Activated CD4-positive, alpha-beta memory T cell treated with anti-CD3 and anti-CD28 coated beads, Interleukin-2, amount 10 ng/mL, durations not matched to agents 7 days and 5 days (primary cell): ENCODE results near the gene PDE1C. TPM values are rescaled to one million over a fixed set of nuclear protein-coding genes. Genes with fewer than 3 reads are reported as not detected.

Experiments
- CTCF ChIA-PET: fragments of 350-600 bp; sonication (Branson Sonifier 250); formaldehyde crosslinking; loops from one replicate; lab custom pipeline; 2021; ENCODE audit warnings: antibody characterized with exemption, inconsistent platforms; lab: Charles Lee
- POLR2A ChIA-PET: fragments of 350-600 bp; sonication (Branson Sonifier 250); formaldehyde crosslinking; loops from one replicate; lab custom pipeline; 2021; ENCODE audit warnings: antibody characterized with exemption; lab: Charles Lee
- DNase-seq: peaks from one replicate; pipeline ENCODE4 v3.0.0-alpha.2; 2020
- H3K27ac Mint-ChIP-seq: one replicate; pipeline ENCODE4 v1.8.0; 2021; ENCODE audit warnings: mild to moderate bottlenecking, mixed read lengths
- H3K27me3 Mint-ChIP-seq: one replicate; pipeline ENCODE4 v1.8.0; 2021; ENCODE audit warnings: mixed read lengths
- H3K36me3 Mint-ChIP-seq: one replicate; pipeline ENCODE4 v1.8.0; 2021; ENCODE audit warnings: low read depth, mixed read lengths
- H3K4me1 Mint-ChIP-seq: one replicate; pipeline ENCODE4 v1.8.0; 2021; ENCODE audit warnings: mixed read lengths
- H3K4me3 Mint-ChIP-seq: one replicate; pipeline ENCODE4 v1.8.0; 2021; ENCODE audit warnings: mild to moderate bottlenecking, mixed read lengths
- H3K9me3 Mint-ChIP-seq: one replicate; pipeline ENCODE4 v1.8.0; 2021; ENCODE audit warnings: mixed read lengths
- total RNA-seq, 2 experiments: library from RNA; stranded (reverse); gene quantifications; one replicate each; pipeline ENCODE4 v1.2.3, GENCODE V29; 2021

PDE1C gene
- total RNA-seq, 2 experiments from 2014 or later: not detected

- no peak overlapping the region for H3K27ac Mint-ChIP-seq
- no peaks in the 10 kb centered on the region for H3K36me3 Mint-ChIP-seq
- peaks cover 3% of the 10 kb centered on the region for H3K9me3 Mint-ChIP-seq
- POLR2A ChIA-PET: no interaction called here
- DNase-seq: no peak
- no peaks in the 10 kb centered on the region for H3K4me1 Mint-ChIP-seq
- no peaks in the 10 kb centered on the region for H3K27me3 Mint-ChIP-seq
- CTCF ChIA-PET: no interaction called here
- no peak overlapping the region for H3K4me3 Mint-ChIP-seq
Measured at GRCh38 chr7:31761646-31762045, 308.6 kb downstream of the PDE1C start.

- Mint-ChIP-seq H3K36me3 (no peaks in the 10 kb centered on the region), H3K4me1 (no peaks in the 10 kb centered on the region), H3K27me3 (no peaks in the 10 kb centered on the region), H3K4me3 (no peak overlapping the region), H3K27ac (no peak overlapping the region), H3K9me3 (peaks cover 3% of the 10 kb centered on the region)
- CTCF ChIA-PET: no interaction called here
- no peak for DNase-seq
- POLR2A ChIA-PET: no interaction called here
Measured at GRCh38 chr7:31758755-31759154, 311.5 kb downstream of the PDE1C start.

GRCh38 chr7:31751726-31752125 lies 318.5 kb downstream of the PDE1C start:
- H3K36me3 Mint-ChIP-seq: no peaks in the 10 kb centered on the region
- H3K27me3 Mint-ChIP-seq: no peaks in the 10 kb centered on the region
- no peaks in the 10 kb centered on the region for H3K9me3 Mint-ChIP-seq
- H3K4me3 Mint-ChIP-seq: no peak overlapping the region
- H3K27ac Mint-ChIP-seq: no peak overlapping the region
- no peaks in the 10 kb centered on the region for H3K4me1 Mint-ChIP-seq
- DNase-seq: no peak
- ChIA-PET CTCF (no interaction called here), POLR2A (no interaction called here)

GRCh38 chr7:31748084-31748483 lies 322.1 kb downstream of the PDE1C start:
- DNase-seq: no peak
- H3K4me3 Mint-ChIP-seq: no peak overlapping the region
- H3K27ac Mint-ChIP-seq: no peak overlapping the region
- H3K9me3 Mint-ChIP-seq: no peaks in the 10 kb centered on the region
- H3K27me3 Mint-ChIP-seq: no peaks in the 10 kb centered on the region
- no peaks in the 10 kb centered on the region for H3K4me1 Mint-ChIP-seq
- CTCF ChIA-PET: no interaction called here
- H3K36me3 Mint-ChIP-seq: no peaks in the 10 kb centered on the region
- POLR2A ChIA-PET: no interaction called here

GRCh38 chr7:31747553-31747952 lies 322.7 kb downstream of the PDE1C start:
- Mint-ChIP-seq H3K4me1 (no peaks in the 10 kb centered on the region), H3K4me3 (no peak overlapping the region), H3K36me3 (no peaks in the 10 kb centered on the region), H3K9me3 (no peaks in the 10 kb centered on the region), H3K27me3 (no peaks in the 10 kb centered on the region), H3K27ac (no peak overlapping the region)
- CTCF ChIA-PET: no interaction called here
- DNase-seq: no peak
- POLR2A ChIA-PET: no interaction called here

GRCh38 chr7:31744294-31744874 lies 325.8 kb downstream of the PDE1C start:
- H3K27me3 Mint-ChIP-seq: no peaks in the 10 kb centered on the region
- no peaks in the 10 kb centered on the region for H3K9me3 Mint-ChIP-seq
- no peak overlapping the region for H3K27ac Mint-ChIP-seq
- H3K36me3 Mint-ChIP-seq: no peaks in the 10 kb centered on the region
- H3K4me1 Mint-ChIP-seq: no peaks in the 10 kb centered on the region
- ChIA-PET CTCF (interaction anchor here (1.2 to 1.7 kb wide), 4 partner anchors 53 to 735 kb away, joined by 3 to 7 read pairs (median 4); no protein-coding TSS in a partner anchor), POLR2A (no interaction called here)
- no peak overlapping the region for H3K4me3 Mint-ChIP-seq
- DNase-seq: peak; percentile 42

- Mint-ChIP-seq H3K27me3 (no peaks in the 10 kb centered on the region), H3K4me1 (no peaks in the 10 kb centered on the region), H3K27ac (no peak overlapping the region), H3K4me3 (no peak overlapping the region), H3K9me3 (no peaks in the 10 kb centered on the region), H3K36me3 (no peaks in the 10 kb centered on the region)
- no peak for DNase-seq
- CTCF ChIA-PET: no interaction called here
- POLR2A ChIA-PET: no interaction called here
Measured at GRCh38 chr7:31741852-31742251, 328.4 kb downstream of the PDE1C start.

- ChIA-PET POLR2A (no interaction called here), CTCF (interaction anchor here (1.0 to 1.1 kb wide), 2 partner anchors 293 to 603 kb away, joined by 3 to 5 read pairs; no protein-coding TSS in a partner anchor)
- Mint-ChIP-seq H3K4me1 (no peaks in the 10 kb centered on the region), H3K36me3 (no peaks in the 10 kb centered on the region), H3K4me3 (no peak overlapping the region), H3K27me3 (no peaks in the 10 kb centered on the region), H3K9me3 (no peaks in the 10 kb centered on the region), H3K27ac (no peak overlapping the region)
- DNase-seq: peak; percentile 17
Measured at GRCh38 chr7:31735991-31736982, 333.9 kb downstream of the PDE1C start.

- Mint-ChIP-seq H3K9me3 (peaks cover 3% of the 10 kb centered on the region), H3K36me3 (no peaks in the 10 kb centered on the region)
Measured at GRCh38 chr7:31734456-31734855, 335.8 kb downstream of the PDE1C start.

GRCh38 chr7:31729195-31729804 lies 340.9 kb downstream of the PDE1C start:
- DNase-seq: no peak
- no peak overlapping the region for H3K27ac Mint-ChIP-seq
- no peak overlapping the region for H3K4me3 Mint-ChIP-seq
- ChIA-PET POLR2A (no interaction called here), CTCF (no interaction called here)
- peaks cover 3% of the 10 kb centered on the region for H3K9me3 Mint-ChIP-seq
- H3K36me3 Mint-ChIP-seq: no peaks in the 10 kb centered on the region
- no peaks in the 10 kb centered on the region for H3K27me3 Mint-ChIP-seq
- H3K4me1 Mint-ChIP-seq: no peaks in the 10 kb centered on the region

More at GRCh38 chr7:31734456-31734855, 335.8 kb downstream of the PDE1C start:
- Mint-ChIP-seq H3K27me3 (no peaks in the 10 kb centered on the region), H3K27ac (no peak overlapping the region), H3K4me3 (no peak overlapping the region), H3K4me1 (no peaks in the 10 kb centered on the region)
- no peak for DNase-seq
- POLR2A ChIA-PET: no interaction called here
- CTCF ChIA-PET: interaction anchor here (1.1 kb wide), 1 partner anchor 8 kb away, joined by 3 read pairs; no protein-coding TSS in a partner anchor

- Mint-ChIP-seq H3K27ac (no peak overlapping the region), H3K27me3 (no peaks in the 10 kb centered on the region), H3K4me1 (no peaks in the 10 kb centered on the region), H3K36me3 (no peaks in the 10 kb centered on the region), H3K4me3 (no peak overlapping the region), H3K9me3 (no peaks in the 10 kb centered on the region)
- CTCF ChIA-PET: no interaction called here
- no peak for DNase-seq
- POLR2A ChIA-PET: no interaction called here
Measured at GRCh38 chr7:31724696-31725095, 345.5 kb downstream of the PDE1C start.

- Mint-ChIP-seq H3K36me3 (no peaks in the 10 kb centered on the region), H3K4me3 (no peak overlapping the region), H3K4me1 (no peaks in the 10 kb centered on the region), H3K27ac (no peak overlapping the region), H3K27me3 (no peaks in the 10 kb centered on the region), H3K9me3 (peaks cover 2% of the 10 kb centered on the region)
- ChIA-PET POLR2A (no interaction called here), CTCF (no interaction called here)
- DNase-seq: no peak
Measured at GRCh38 chr7:31720366-31720765, 349.8 kb downstream of the PDE1C start.

- CTCF ChIA-PET: no interaction called here
- POLR2A ChIA-PET: no interaction called here
- Mint-ChIP-seq H3K9me3 (peaks cover 7% of the 10 kb centered on the region), H3K36me3 (no peaks in the 10 kb centered on the region), H3K27me3 (no peaks in the 10 kb centered on the region), H3K4me3 (no peak overlapping the region), H3K27ac (no peak overlapping the region), H3K4me1 (no peaks in the 10 kb centered on the region)
- DNase-seq: no peak
Measured at GRCh38 chr7:31716355-31716754, 353.9 kb downstream of the PDE1C start.
